Activated CD4-positive, CD25-positive, alpha-beta regulatory T cell (primary cell): ENCODE results near the gene CGNL1.

ENCODE experiments used
- DNase-seq, 4 experiments: peaks; one replicate each; lab custom pipeline; 2025; lab: John Stamatoyannopoulos, UW

Gene CGNL1

DNA sequence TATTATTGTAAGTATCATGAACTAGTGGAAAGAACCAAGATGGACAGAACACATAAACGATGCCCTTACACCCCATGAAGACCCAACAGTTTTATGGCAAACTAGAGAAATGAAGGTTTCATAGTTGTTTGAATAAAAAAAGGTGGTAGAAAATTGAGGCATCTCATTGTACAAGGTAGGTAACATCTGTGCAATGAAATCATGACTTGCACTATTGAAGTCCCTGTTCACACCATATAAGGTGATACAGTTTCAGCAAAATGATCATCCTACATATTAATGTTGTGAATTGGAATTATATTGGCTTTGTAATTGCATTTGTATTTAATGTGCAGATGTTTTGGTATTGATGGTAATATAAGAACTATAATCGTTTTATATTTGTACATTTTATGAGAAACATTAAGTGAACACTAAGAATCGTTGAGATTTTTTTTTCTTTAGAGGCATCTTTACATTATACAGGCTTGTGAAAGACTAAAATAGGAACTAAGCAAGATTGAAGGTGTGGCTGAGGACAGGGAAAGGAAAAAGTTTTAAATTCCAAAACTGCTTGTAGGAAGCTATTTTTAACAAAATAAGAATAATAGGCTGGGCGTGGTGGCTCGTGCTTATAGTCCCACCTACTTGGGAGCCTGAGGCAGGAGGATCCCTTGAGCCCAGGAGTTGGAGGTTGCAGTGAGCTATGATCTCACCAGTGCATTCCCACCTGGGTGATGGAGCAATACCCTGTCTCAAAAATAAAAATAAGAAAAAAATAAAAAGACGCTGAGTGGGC is 48.5 kb downstream of the CGNL1 start:
- no peak for DNase-seq

DNA sequence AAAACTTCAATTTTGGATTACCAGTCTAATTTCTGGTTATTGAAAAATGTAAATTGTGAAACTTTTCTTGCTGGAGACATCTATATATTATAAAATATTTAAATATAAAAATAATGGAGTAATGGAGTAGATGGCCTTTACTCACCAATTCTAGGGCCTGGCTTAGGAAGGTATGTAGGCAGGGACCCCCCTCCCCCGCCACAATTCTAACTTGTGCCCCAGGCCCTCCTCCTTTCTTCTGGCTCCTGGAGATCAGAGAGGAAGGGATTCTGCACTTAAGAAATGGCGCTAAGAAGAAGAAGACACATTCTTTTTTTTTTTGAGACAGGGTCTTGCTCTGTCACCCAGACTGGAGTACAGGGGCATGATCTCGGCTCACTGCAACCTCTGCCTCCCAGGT is 49.5 kb downstream of the CGNL1 start:
- no peak for DNase-seq

DNA sequence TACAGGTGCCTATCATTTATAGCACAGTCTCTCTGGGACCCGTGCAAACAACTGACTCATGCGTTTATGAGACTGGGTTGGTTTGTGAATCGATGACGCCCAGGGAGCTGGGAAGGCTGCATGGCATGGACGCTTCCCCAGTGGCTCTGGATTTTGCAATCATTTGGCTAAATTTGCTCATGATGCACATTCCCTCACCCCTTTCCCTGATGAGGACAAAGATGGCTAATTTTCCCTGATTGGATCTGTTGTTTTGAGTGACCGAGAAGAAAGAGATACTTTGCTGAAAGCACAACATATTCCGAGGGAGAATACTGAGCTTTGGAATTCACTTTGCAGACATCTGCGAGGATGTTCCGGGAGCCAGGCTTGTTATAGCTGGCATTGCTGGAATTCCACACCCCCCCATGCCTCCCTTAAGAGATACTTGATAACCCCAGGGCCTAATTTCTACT is 51.1 kb downstream of the CGNL1 start:
- no peak for DNase-seq

DNA sequence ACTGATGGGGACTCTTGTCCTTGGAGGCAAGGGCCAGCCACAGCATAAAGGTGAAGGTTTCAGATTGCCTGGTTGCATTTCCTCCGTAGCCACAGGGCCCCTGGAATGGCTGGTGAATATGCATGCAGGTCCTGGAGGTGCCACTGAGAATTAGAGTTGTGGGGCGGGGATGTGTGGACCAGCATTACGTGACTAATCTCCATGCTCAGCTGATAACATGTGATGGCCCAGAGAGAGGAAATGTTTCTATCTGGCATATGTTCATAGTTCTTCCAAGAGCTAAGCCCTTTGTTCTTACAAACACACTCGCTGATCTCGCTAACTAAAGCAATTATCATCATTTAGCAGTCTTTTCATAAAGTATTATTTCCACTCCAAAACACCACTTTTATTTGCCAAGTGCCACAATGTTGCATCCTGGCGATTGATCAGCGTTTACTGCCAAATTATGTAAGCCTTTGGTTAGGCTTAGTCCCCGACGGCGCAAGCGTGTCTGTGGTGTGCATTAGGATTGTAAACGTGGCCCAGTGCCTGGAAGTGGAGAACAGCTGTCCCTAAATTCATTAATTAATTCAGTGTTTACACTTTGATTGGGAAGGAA is 55.9 kb downstream of the CGNL1 start:
- no peak for DNase-seq

- DNase-seq, result no peak
These were observed 59.9 kb downstream of the CGNL1 start for GRCh38 chr15:57436166-57436565.

GRCh38 chr15:57436961-57437360 is 60.7 kb downstream of the CGNL1 start:
- DNase-seq, result no peak

- DNase-seq, result no peak
These were observed 61.3 kb downstream of the CGNL1 start for GRCh38 chr15:57437564-57437963.

- no peak for DNase-seq
These were observed 61.9 kb downstream of the CGNL1 start for GRCh38 chr15:57438166-57438565.

DNA sequence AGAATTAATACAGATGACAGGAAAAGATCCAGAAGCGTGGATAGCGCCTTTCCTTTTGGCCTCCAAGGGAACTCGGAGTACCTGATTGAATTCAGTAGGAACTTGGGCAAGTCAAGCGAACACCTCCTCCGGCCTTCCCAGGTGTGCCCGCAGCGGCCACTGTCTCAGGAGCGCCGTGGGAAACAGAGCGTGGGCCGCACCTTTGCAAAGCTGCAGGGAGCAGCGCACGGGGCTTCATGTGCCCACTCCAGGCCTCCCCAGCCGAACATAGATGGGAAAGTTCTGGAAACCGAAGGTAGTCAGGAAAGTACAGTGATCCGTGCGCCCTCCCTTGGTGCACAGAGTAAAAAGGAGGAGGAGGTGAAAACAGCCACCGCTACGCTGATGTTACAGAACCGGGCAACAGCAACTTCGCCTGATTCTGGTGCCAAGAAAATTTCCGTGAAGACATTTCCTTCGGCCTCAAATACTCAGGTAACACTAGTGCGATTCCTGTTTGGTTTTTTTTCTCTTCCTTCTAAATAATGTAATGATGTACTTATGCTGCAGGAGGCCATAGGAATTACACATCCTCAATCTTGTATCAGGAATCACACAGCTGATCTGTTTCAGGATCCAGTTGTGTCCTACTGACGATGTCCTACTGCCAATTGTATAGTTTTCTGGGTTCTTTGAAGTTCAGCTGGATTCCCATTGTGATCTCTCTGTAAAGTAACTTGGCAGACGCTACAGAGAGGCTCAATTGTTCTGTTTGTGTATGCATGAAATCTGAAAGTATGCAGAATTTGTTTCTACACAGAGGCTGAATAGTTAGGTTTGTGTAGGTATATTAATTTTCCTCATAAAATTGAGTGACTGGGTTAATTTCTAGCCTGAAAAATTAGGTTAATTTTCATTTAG is 63.1 kb downstream of the CGNL1 start:
- no peak for DNase-seq

DNA sequence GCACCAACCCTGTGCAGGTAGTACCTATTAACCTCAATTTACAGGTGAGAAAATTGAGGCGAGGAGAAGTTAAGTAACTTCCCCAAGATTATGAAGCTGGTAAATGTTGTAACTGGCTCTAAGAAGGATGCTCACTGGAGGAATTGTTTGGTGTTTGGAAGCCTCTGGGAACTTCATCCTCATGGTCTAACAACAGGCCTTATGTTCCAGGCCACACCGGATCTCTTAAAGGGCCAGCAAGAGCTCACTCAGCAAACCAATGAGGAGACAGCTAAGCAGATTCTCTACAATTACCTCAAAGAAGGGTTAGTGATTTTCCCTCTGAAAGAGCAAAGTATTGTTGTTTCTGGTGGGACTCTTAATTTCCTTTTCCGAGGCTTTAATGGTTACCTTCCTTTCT is 63.9 kb downstream of the CGNL1 start:
- DNase-seq, result no peak

DNA sequence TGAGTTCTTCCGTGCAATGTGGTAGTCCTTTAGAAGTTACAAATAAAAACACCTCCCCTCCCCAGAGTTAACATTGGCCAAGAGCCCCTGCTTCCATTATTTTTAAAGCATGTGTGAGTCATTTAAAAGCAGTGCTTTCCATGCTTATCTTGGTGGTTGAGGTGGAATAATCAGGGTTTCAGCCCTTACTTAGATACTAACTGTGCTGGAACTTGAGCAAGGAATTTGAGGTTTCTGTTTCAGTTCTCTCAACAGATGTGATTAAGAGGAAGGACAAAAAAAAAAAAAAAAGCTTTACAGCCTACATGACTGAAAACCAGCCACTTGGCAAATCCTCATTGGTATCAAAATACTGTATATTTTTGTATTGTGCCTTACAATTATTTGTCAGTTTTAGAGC is 64.5 kb downstream of the CGNL1 start:
- no peak for DNase-seq

- no peak for DNase-seq
These were observed 66.0 kb downstream of the CGNL1 start for GRCh38 chr15:57442335-57442734.

DNA sequence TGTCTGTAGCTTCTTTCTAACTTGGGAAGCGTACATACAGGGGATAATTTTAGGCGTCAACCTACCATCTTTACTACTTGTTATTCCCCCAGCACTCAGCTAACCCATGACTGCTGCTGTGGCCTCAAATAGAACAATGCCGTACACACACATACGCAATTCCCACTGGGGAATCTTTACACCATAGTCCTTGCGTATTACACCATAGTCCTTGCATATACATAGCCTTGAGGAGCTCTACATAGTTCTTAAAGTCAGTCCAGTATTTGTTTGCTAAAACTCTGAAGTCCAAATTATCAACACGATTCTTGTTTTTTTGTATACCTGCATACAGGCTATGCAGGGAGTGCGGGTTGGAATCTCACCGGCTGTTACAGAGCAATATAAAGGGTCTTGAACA is 67.2 kb downstream of the CGNL1 start:
- no peak for DNase-seq

GRCh38 chr15:57444877-57445513 is 68.7 kb downstream of the CGNL1 start:
- DNase-seq, result no peak

DNA sequence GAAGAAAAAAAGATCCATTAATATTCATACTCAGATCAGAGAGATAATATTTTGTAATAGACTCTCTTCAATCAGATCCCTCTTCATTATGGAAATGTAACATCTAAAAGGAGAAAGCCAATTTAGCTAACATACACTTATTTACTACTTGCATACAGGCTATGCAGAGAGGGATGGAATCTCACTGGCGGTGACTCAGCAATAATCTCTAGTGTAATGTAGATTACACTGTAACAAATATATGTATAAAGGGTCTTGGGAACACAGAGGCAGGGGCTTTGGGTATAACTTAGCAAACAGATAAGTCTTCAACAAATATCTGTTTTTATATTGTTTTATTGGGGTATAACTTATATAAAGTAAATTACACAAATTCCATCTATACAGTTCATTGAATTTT is 69.6 kb downstream of the CGNL1 start:
- DNase-seq, result no peak

DNA sequence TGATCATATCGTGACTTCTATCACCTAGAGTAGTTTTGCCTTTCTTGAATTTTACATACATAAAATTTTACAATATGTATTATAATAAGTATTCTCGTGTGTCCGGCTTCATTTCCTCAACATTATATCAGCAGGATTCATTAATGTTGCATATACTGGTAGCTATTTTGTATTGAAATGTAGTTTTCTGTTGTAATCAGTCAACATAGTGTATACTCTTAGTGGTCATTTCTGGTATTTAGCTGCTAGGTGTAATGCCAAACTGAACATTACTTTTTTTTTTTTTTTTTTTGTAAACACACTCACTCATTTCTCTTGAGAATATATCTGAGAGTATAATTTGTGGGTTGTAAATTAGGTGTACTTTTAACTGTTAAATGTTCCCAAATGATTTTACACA is 70.1 kb downstream of the CGNL1 start:
- no peak for DNase-seq

DNA sequence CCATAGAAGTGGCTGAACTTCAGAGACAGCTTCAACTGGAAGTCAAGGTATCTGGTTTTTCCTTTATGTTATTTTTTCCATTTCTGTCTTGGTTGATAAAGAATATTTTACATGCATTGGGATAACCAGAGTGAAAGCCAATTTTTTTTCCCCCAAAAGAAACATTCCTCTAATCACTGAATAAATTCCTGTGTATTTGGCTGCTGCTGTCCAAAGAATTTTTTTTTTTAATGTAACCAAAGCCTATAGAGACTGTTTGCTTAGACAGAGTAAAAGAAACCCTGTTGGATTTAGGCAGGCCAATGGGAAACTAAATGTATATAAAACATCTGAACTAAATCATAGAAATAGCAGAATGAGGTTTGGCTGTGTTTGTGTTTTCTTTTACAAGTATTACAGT is 75.2 kb downstream of the CGNL1 start:
- DNase-seq, result no peak

- DNase-seq, result no peak
These were observed 75.9 kb downstream of the CGNL1 start for GRCh38 chr15:57452090-57452754.

DNA sequence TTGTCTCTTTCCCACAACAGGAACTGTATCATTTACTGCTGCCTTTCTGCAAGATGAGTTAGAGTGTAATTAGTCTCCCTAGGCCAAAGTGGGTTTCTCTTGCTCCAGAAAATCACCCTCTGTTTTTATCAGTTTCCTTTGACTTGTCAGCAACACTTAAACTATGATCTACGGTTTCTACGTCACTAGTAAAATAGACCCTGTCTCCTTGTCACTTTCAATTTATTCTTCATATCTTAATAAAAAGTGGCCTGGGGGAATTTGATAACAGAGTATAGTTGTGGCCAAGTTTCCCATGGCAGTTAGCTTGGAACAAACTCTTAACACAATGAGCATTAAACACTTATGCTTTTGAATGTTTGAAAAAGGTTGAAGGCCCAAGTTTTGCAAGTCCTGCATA is 79.6 kb downstream of the CGNL1 start:
- DNase-seq, result no peak

- DNase-seq, result no peak
These were observed 80.3 kb downstream of the CGNL1 start for GRCh38 chr15:57456559-57456958.

- no peak for DNase-seq
These were observed 81.4 kb downstream of the CGNL1 start for GRCh38 chr15:57457726-57458125.

DNA sequence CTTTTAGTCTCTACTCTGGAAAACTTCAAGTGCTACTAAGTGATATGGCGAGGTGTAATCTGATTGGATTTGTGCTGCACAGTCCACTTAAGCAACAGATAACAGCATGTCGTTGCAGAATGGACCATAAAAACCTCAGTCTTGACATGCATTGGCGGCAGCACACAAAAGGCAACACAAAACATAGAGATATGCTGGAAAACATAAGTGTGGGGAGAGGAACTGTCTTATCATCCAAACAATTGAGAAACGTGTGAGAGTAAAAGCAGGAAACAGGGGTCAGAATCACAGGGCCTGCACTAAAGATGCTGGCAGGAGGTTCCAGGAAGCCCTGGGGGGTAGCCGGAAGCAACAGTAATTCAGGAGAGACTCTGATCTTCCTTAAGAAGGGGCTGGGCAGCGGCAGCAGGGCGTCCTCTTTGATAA is 82.1 kb downstream of the CGNL1 start:
- no peak for DNase-seq
